Cardiac muscle cell (in vitro differentiated cells and primary cell): ENCODE data around the gene GPR85. TPM values are rescaled to one million over a fixed set of nuclear protein-coding genes. Genes with fewer than 3 reads are reported as not detected.
"Not testable (repeated sequence)": the region's sequence is repeated elsewhere in the genome, so short reads cannot be mapped to it uniquely, and the experiment has no call there.

ENCODE experiments used
- DNase-seq, 2 donors: peaks; one replicate each; pipeline versions ENCODE4 v3.0.0 to v3.0.0-alpha.2; 2010 to 2017; ENCODE audit warnings: low read depth in 1 of 2, low spot score in 1 of 2
- H3K27ac ChIP-seq: fragments of 200-600 bp; sonication (generic); 2 replicates; pipeline ENCODE4 v1.5.1; 2016
- H3K27me3 ChIP-seq: fragments of 200-600 bp; sonication (generic); 2 replicates; pipeline ENCODE4 v1.6.0; 2016; ENCODE audit warnings: control low read depth
- H3K36me3 ChIP-seq: fragments of 200-600 bp; sonication (generic); 2 replicates; pipeline ENCODE4 v1.5.1; 2016; ENCODE audit warnings: control low read depth
- H3K4me1 ChIP-seq: fragments of 200-600 bp; sonication (generic); 2 replicates; pipeline ENCODE4 v1.8.1; 2017; ENCODE audit warnings: low read depth, mild to moderate bottlenecking, mixed run types
- H3K4me3 ChIP-seq: fragments of 200-600 bp; sonication (generic); 2 replicates; pipeline ENCODE4 v1.5.1; 2016; ENCODE audit warnings: mild to moderate bottlenecking
- H3K9me3 ChIP-seq: fragments of 200-600 bp; sonication (generic); 2 replicates; pipeline ENCODE4 v1.5.1; 2017; ENCODE audit warnings: low read depth, mild to moderate bottlenecking, control low read depth
- polyA plus RNA-seq: library from polyadenylated mRNA; unstranded; fragments of >200 nt; fragmentation: Nextera tagmentation; extraction: Ambion mirVana; gene quantifications from 2 replicates; pipeline ENCODE4 v1.2.1, GENCODE V29; 2016
- total RNA-seq: library from RNA; depleted of rRNA; stranded (reverse); fragments of >200 nt; gene quantifications from 2 replicates; pipeline ENCODE4 v1.2.3, GENCODE V29; 2016
- TF ChIP-seq, protein P1 (sequence below): IDR thresholded peaks from 2 replicates; pipeline ENCODE4 v1.5.1; 2012; ENCODE audit warnings: low read depth, mild to moderate bottlenecking, low read length

GPR85 gene
- total and polyA plus RNA-seq, 2 experiments from 2014 or later, result 0.80 TPM; not detected in 1

DNA sequence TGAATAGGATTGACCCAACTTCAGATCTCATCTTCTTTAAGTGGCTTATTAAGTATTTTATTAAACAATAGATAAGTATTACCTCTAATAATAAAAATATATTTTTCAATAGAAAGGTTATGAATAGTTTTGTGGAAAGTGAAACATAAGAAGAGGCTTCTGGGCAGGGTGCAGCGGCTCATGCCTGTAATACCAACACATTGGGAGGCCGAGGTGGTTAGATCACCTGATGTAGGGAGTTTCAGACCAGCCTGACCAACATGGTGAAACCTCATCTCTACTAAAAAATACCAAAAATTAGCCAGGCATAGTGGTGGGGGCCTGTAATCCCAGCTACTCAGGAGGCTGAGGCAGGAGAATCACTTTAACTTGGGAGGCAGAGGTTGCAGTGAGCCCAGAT is 26.5 kb downstream of the GPR85 start:
- Histone ChIP-seq H3K27me3 (no peaks in the 10 kb centered on the region), H3K4me1 (no peaks in the 10 kb centered on the region), H3K36me3 (no peaks in the 10 kb centered on the region), H3K9me3 (no peaks in the 10 kb centered on the region), H3K4me3 (no peak overlapping the region), H3K27ac (no peak overlapping the region)
- DNase-seq, result no peak
- TF ChIP-seq, protein P1, sequence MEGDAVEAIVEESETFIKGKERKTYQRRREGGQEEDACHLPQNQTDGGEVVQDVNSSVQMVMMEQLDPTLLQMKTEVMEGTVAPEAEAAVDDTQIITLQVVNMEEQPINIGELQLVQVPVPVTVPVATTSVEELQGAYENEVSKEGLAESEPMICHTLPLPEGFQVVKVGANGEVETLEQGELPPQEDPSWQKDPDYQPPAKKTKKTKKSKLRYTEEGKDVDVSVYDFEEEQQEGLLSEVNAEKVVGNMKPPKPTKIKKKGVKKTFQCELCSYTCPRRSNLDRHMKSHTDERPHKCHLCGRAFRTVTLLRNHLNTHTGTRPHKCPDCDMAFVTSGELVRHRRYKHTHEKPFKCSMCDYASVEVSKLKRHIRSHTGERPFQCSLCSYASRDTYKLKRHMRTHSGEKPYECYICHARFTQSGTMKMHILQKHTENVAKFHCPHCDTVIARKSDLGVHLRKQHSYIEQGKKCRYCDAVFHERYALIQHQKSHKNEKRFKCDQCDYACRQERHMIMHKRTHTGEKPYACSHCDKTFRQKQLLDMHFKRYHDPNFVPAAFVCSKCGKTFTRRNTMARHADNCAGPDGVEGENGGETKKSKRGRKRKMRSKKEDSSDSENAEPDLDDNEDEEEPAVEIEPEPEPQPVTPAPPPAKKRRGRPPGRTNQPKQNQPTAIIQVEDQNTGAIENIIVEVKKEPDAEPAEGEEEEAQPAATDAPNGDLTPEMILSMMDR, result no peak

DNA sequence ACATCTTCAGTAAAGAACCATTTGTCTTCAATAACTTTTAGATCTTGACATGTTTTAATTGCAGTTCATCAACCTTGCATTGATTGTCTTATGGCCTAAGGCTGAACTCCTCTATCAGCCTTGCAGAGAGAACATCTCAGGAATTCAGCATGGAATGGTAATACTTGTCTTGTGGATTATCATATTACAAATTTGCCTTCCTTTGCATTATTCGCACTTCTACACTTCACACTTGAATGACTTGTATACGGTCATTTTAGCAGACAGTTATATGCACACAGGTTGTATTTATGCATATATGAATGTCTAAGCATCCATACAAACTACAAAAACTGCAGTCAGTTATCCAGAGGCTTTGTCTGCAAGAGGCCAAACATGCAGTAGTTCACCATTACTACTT is 31.7 kb downstream of the GPR85 start:
- Histone ChIP-seq H3K36me3 (no peaks in the 10 kb centered on the region), H3K27ac (no peak overlapping the region), H3K9me3 (no peaks in the 10 kb centered on the region), H3K27me3 (no peaks in the 10 kb centered on the region), H3K4me3 (no peak overlapping the region), H3K4me1 (no peaks in the 10 kb centered on the region)
- no peak for DNase-seq
- TF ChIP-seq, protein P1, result no peak

DNA sequence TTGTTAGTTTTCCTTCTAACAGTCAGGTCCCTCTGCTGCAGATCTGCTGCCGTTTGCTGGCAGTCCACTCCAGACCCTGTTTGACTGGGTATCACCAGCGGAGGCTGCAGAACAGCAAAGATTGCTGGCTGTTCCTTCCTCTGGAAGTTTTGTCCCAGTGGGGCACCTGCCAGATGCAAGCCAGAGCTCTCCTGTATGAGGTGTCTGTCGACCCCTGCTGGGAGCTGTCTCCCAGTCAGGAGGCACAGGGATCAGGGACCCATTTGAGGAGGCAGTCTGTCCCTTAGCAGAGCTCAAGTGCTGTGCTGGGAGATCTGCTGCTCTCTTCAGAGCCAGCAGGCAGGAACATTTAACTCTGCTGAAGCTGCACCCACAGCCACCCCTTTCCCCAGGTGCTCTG is 32.4 kb downstream of the GPR85 start:
- not testable (repeated sequence) for H3K27ac ChIP-seq, H3K4me3 ChIP-seq, H3K9me3 ChIP-seq, DNase-seq, H3K36me3 ChIP-seq, H3K27me3 ChIP-seq, H3K4me1 ChIP-seq

GRCh38 chr7:113049221-113049620 is 37.4 kb downstream of the GPR85 start:
- not testable (repeated sequence) for H3K27me3 ChIP-seq, H3K27ac ChIP-seq, H3K36me3 ChIP-seq, H3K9me3 ChIP-seq, DNase-seq, H3K4me1 ChIP-seq, H3K4me3 ChIP-seq

- Histone ChIP-seq H3K9me3 (no peaks in the 10 kb centered on the region), H3K36me3 (no peaks in the 10 kb centered on the region), H3K27me3 (no peaks in the 10 kb centered on the region), H3K4me3 (no peak overlapping the region), H3K27ac (no peak overlapping the region), H3K4me1 (peaks cover 2% of the 10 kb centered on the region)
- DNase-seq, result no peak
- TF ChIP-seq, protein P1, result no peak
Measured at GRCh38 chr7:113046453-113046852, 40.2 kb downstream of the GPR85 start.

- DNase-seq, result no peak
- TF ChIP-seq, protein P1, result no peak
- no peaks in the 10 kb centered on the region for H3K27me3 ChIP-seq
- peaks cover 12% of the 10 kb centered on the region for H3K4me1 ChIP-seq
- no peak overlapping the region for H3K27ac ChIP-seq
- no peaks in the 10 kb centered on the region for H3K9me3 ChIP-seq
- H3K36me3 ChIP-seq, result no peaks in the 10 kb centered on the region
- H3K4me3 ChIP-seq, result no peak overlapping the region
Measured at GRCh38 chr7:113045379-113045778, 41.2 kb downstream of the GPR85 start.

DNA sequence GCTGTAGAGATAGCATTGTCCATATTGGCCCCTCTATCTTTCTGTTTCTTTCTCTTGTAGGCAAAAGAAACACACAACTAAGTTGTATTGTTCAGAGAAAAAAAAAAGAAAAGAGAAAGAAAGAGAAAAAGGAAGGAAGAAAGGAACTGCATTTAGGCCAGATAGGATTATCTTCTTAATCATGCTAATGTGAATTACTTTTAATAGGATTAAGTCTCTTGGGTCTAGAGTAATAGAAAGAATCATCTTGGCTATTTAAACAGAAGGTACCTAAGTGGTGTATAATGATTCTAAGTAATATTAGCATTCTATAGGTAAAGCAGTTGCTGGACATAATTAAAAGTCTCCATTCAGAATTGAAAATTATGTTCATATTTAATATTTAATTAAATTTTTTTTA is 42.2 kb downstream of the GPR85 start:
- DNase-seq, result no peak
- H3K36me3 ChIP-seq, result no peaks in the 10 kb centered on the region
- H3K4me1 ChIP-seq, result peaks cover 13% of the 10 kb centered on the region
- H3K4me3 ChIP-seq, result no peak overlapping the region
- H3K9me3 ChIP-seq, result no peaks in the 10 kb centered on the region
- TF ChIP-seq, protein P1, result no peak
- H3K27me3 ChIP-seq, result no peaks in the 10 kb centered on the region
- no peak overlapping the region for H3K27ac ChIP-seq
